H9 (cell line): ENCODE results near the gene EMC8. TPM values are rescaled to one million over a fixed set of nuclear protein-coding genes. Genes with fewer than 3 reads are reported as not detected.

Experiments
- DNase-seq: peaks from one replicate; pipeline ENCODE4 v3.0.0-alpha.2; 2017
- H2AFZ ChIP-seq: one replicate; pipeline ENCODE4 v1.6.1; 2013; ENCODE audit warnings: mild to moderate bottlenecking, low read length, control low read depth, moderate library complexity
- H2AK5ac ChIP-seq: 2 replicates; pipeline ENCODE4 v1.6.1; 2013; ENCODE audit warnings: low read length, control low read depth, mixed read lengths; ENCODE audit not compliant: insufficient read length
- H2BK120ac ChIP-seq: one replicate; pipeline ENCODE4 v1.6.1; 2013; ENCODE audit warnings: low read depth, mild to moderate bottlenecking, low read length, control low read depth, inconsistent platforms; ENCODE audit not compliant: poor library complexity, severe bottlenecking
- H2BK12ac ChIP-seq: 2 replicates; pipeline ENCODE4 v1.6.1; 2013; ENCODE audit warnings: low read length, control low read depth, mixed read lengths, low read depth; ENCODE audit not compliant: insufficient read length
- H2BK15ac ChIP-seq: 2 replicates; pipeline ENCODE4 v1.6.1; 2013; ENCODE audit warnings: low read depth, low read length, control low read depth
- H2BK20ac ChIP-seq: one replicate; pipeline ENCODE4 v1.6.1; 2013; ENCODE audit warnings: low read depth, mild to moderate bottlenecking, low read length, control low read depth, inconsistent platforms; ENCODE audit not compliant: poor library complexity, severe bottlenecking
- H2BK5ac ChIP-seq: 2 replicates; pipeline ENCODE4 v1.6.1; 2013; ENCODE audit warnings: low read length, control low read depth, mixed read lengths; ENCODE audit not compliant: insufficient read length
- H3K14ac ChIP-seq: 2 replicates; pipeline ENCODE4 v1.6.1; 2013; ENCODE audit warnings: low read length, control low read depth; ENCODE audit not compliant: insufficient read depth
- H3K18ac ChIP-seq: 2 replicates; pipeline ENCODE4 v1.6.1; 2013; ENCODE audit warnings: low read depth, mild to moderate bottlenecking, mixed read lengths, low read length, control low read depth; ENCODE audit not compliant: insufficient read length
- H3K23ac ChIP-seq: 2 replicates; pipeline ENCODE4 v1.6.1; 2013; ENCODE audit warnings: low read length, control low read depth, mixed read lengths, low read depth; ENCODE audit not compliant: insufficient read length
- H3K23me2 ChIP-seq: 2 replicates; pipeline ENCODE4 v1.6.1; 2013; ENCODE audit warnings: low read depth, mild to moderate bottlenecking, mixed read lengths, low read length, control low read depth; ENCODE audit not compliant: insufficient read length, poor library complexity, severe bottlenecking
- H3K27ac ChIP-seq: 2 replicates; pipeline ENCODE4 v1.5.1; 2013; ENCODE audit warnings: low read length, control low read depth, mixed read lengths, low read depth; ENCODE audit not compliant: insufficient read length
- H3K27me3 ChIP-seq: 2 replicates; pipeline ENCODE4 v1.6.1; 2013; ENCODE audit warnings: low read length, control low read depth, inconsistent platforms; ENCODE audit not compliant: insufficient read depth
- H3K4ac ChIP-seq: 2 replicates; pipeline ENCODE4 v1.6.1; 2013; ENCODE audit warnings: low read depth, mild to moderate bottlenecking, control low read depth, inconsistent platforms, low read length, moderate library complexity
- H3K4me1 ChIP-seq: 2 replicates; pipeline ENCODE4 v1.6.1; 2013; ENCODE audit warnings: low read length, control low read depth, inconsistent platforms; ENCODE audit not compliant: insufficient read depth
- H3K4me2 ChIP-seq: 2 replicates; pipeline ENCODE4 v1.6.1; 2013; ENCODE audit warnings: low read length, control low read depth, mixed read lengths; ENCODE audit not compliant: insufficient read length, insufficient read depth
- H3K56ac ChIP-seq: 2 replicates; pipeline ENCODE4 v1.6.1; 2013; ENCODE audit warnings: low read depth, mild to moderate bottlenecking, mixed read lengths, low read length, control low read depth; ENCODE audit not compliant: insufficient read length
- H3K79me1 ChIP-seq: 2 replicates; pipeline ENCODE4 v1.6.1; 2013; ENCODE audit warnings: low read depth, mild to moderate bottlenecking, moderate library complexity, low read length, control low read depth, inconsistent platforms; ENCODE audit not compliant: insufficient read depth, poor library complexity, severe bottlenecking
- H3K79me2 ChIP-seq: 2 replicates; pipeline ENCODE4 v1.6.1; 2013; ENCODE audit warnings: low read length, control low read depth, inconsistent platforms; ENCODE audit not compliant: insufficient read depth
- H3K9ac ChIP-seq: 2 replicates; pipeline ENCODE4 v1.6.1; 2013; ENCODE audit warnings: low read length, control low read depth, mixed read lengths; ENCODE audit not compliant: insufficient read length; ENCODE audit errors: extremely low read depth
- H3K9me3 ChIP-seq: one replicate; pipeline ENCODE4 v1.6.1; 2013; ENCODE audit warnings: low read depth, low read length, inconsistent platforms; ENCODE audit not compliant: control insufficient read depth
- H3T11ph ChIP-seq: one replicate; pipeline ENCODE4 v1.6.1; 2013; ENCODE audit warnings: mild to moderate bottlenecking, low read length, control low read depth, inconsistent platforms
- H4K20me1 ChIP-seq: one replicate; pipeline ENCODE4 v1.6.1; 2013; ENCODE audit not compliant: control insufficient read depth, insufficient read length, insufficient read depth
- H4K5ac ChIP-seq: 2 replicates; pipeline ENCODE4 v1.6.1; 2013; ENCODE audit warnings: low read depth, mild to moderate bottlenecking, mixed read lengths, low read length, control low read depth; ENCODE audit not compliant: insufficient read length
- H4K8ac ChIP-seq: replicated peaks from 2 replicates; pipeline ENCODE4 v1.6.1; 2013; ENCODE audit warnings: low read length, control low read depth, mixed read lengths, low read depth; ENCODE audit not compliant: insufficient read length
- H4K91ac ChIP-seq: 2 replicates; pipeline ENCODE4 v1.6.1; 2013; ENCODE audit warnings: low read depth, mild to moderate bottlenecking, moderate library complexity, mixed read lengths, low read length, control low read depth; ENCODE audit not compliant: insufficient read length
- H3K27ac Mint-ChIP-seq, 3 experiments: 2 replicates in 2 of 3; 3 replicates in 1 of 3; pipeline ENCODE4 v1.8.0; 2020 to 2021; ENCODE audit warnings: mixed read lengths in 3 of 3, mild to moderate bottlenecking in 1 of 3, moderate library complexity in 1 of 3
- H3K27me3 Mint-ChIP-seq: 2 replicates; pipeline ENCODE4 v1.8.0; 2021; ENCODE audit warnings: low read depth, mild to moderate bottlenecking, moderate library complexity, mixed read lengths
- H3K36me3 Mint-ChIP-seq, 3 experiments: 2 replicates in 2 of 3; 3 replicates in 1 of 3; pipeline ENCODE4 v1.8.0; 2020 to 2021; ENCODE audit warnings: low read depth in 3 of 3, mixed read lengths in 3 of 3; ENCODE audit not compliant: insufficient read depth in 1 of 3
- H3K4me1 Mint-ChIP-seq, 2 experiments: 2 replicates each; pipeline ENCODE4 v1.8.0; 2020; ENCODE audit warnings: mixed read lengths in 2 of 2
- H3K4me3 Mint-ChIP-seq, 2 experiments: 2 replicates in 1 of 2; 3 replicates in 1 of 2; pipeline ENCODE4 v1.8.0; 2020 to 2021; ENCODE audit warnings: mild to moderate bottlenecking in 2 of 2, mixed read lengths in 2 of 2, moderate library complexity in 1 of 2
- H3K9me3 Mint-ChIP-seq, 2 experiments: 2 replicates in 1 of 2; 3 replicates in 1 of 2; pipeline ENCODE4 v1.8.0; 2020; ENCODE audit warnings: mild to moderate bottlenecking in 2 of 2, mixed read lengths in 2 of 2, moderate library complexity in 1 of 2
- CTCF ChIP-seq: fragments of 200-600 bp; sonication (generic); conservative IDR thresholded peaks from 3 replicates; pipeline ENCODE4 v1.8.0; 2021; ENCODE audit warnings: antibody characterized with exemption, mild to moderate bottlenecking
- WGBS: extraction: QIAGEN DNeasy Blood & Tissue Kit; methylation state at CpG from one replicate; pipeline ENCODE4 v1.1.7; 2013; ENCODE audit warnings: missing lambda C conversion rate, low lambda C conversion rate, mixed read lengths; ENCODE audit not compliant: insufficient read length; ENCODE audit errors: extremely low coverage; 5-methylcytosine and 5-hydroxymethylcytosine counted together
- total RNA-seq: library from RNA; stranded (reverse); gene quantifications from 2 replicates; pipeline ENCODE4 v1.2.1, GENCODE V29; 2021

Gene EMC8
- total RNA-seq, 1 experiment from 2014 or later, result 52.3 TPM

- Histone ChIP-seq H2BK15ac (no peak overlapping the region), H3T11ph (no peak overlapping the region), H3K4ac (no peak overlapping the region), H4K8ac (no peak overlapping the region), H3K18ac (no peak overlapping the region), H2BK120ac (no peak overlapping the region), H3K23me2 (no peaks in the 10 kb centered on the region), H3K79me1 (no peaks in the 10 kb centered on the region), H2BK5ac (no peak overlapping the region), H2AFZ (no peak overlapping the region), H3K4me1 (no peaks in the 10 kb centered on the region; the same call in 1 of the 2 replicates), H2BK12ac (no peak overlapping the region), H2BK20ac (no peak overlapping the region), H3K79me2 (no peaks in the 10 kb centered on the region), H2AK5ac (no peak overlapping the region), H4K91ac (no peak overlapping the region), H4K5ac (no peak overlapping the region), H3K9me3 (no peaks in the 10 kb centered on the region), H3K27me3 (no peaks in the 10 kb centered on the region), H3K14ac (no peak overlapping the region), H3K9ac (no peak overlapping the region), H3K23ac (no peak overlapping the region), H4K20me1 (no peaks in the 10 kb centered on the region), H3K4me2 (no peak overlapping the region), H3K56ac (no peak overlapping the region), H3K27ac (no peak overlapping the region)
- no peak for DNase-seq
- no peaks in the 10 kb centered on the region; a peak in 1 of 7 replicates for H3K36me3 Mint-ChIP-seq
- TF ChIP-seq CTCF, result no peak
- WGBS, result no CpG with 5 or more reads among the region's 5 CpGs
- H3K4me3 Mint-ChIP-seq, result no peak overlapping the region
- no peaks in the 10 kb centered on the region; a peak in 1 of 5 replicates for H3K9me3 Mint-ChIP-seq
- H3K27ac Mint-ChIP-seq, result no peak overlapping the region
- H3K4me1 Mint-ChIP-seq, result peaks cover 18 to 23% of the 10 kb centered on the region in 2 experiments
- peaks cover 3% of the 10 kb centered on the region; the same call in 1 of the 2 replicates for H3K27me3 Mint-ChIP-seq
Measured at GRCh38 chr16:85730186-85730465, 69.2 kb downstream of the EMC8 start.
